D341Med (cell line): ENCODE results near the gene SMAD3.
"Not testable (repeated sequence)": the region's sequence is repeated elsewhere in the genome, so short reads cannot be mapped to it uniquely, and the experiment has no call there.

Experiments used
- DNase-seq: peaks from one replicate; pipeline ENCODE4 v3.0.0; 2012; ENCODE audit warnings: low spot score

The SMAD3 gene

DNA sequence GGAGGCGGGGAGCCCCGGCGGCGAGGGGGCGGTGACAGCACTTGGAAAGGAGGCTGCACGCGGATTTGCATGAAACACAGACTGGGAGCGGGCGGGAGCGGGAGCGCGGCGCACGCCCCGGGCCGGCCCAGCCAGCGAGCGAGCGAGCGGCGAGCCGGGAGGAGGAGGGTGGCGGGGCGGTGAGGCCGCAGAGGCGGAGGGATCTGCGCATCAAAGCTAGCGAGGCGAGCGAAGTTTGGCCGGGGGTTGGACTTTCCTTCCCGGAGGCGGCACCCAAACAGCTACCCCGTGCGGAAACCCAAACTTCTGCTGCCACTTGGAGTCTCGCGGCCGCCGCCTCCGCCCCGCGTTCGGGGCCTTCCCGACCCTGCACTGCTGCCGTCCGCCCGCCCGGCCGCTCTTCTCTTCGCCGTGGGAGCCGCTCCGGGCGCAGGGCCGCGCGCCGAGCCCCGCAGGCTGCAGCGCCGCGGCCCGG lies at the start of gene SMAD3:
Gene SMAD3, plus strand, starts transcription at position 72 of the 475 bp plus-strand sequence. CDS start 553 bp downstream, outside the sequence.
- peak; percentile 84 for DNase-seq

DNA sequence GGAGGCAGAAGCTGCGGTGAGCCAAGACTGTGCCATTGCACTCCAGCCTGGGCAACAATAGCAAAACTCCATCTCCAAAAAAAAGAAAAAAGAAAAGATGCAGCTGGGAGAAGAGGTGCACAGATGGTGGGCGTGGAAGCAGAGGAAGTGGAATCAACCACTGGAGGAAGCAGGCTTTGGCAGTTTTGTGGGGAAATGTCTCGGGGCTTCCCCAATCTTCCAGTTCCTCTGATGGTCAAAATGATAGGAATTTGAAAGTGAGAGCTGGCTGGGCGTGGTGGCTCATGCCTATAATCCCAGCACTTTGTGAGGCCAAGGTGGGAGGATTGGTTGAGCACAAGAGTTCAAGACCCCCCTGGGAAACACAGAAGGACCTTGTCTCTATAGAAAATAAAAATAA lies 48.1 kb upstream of the SMAD3 start:
- DNase-seq: no peak

DNA sequence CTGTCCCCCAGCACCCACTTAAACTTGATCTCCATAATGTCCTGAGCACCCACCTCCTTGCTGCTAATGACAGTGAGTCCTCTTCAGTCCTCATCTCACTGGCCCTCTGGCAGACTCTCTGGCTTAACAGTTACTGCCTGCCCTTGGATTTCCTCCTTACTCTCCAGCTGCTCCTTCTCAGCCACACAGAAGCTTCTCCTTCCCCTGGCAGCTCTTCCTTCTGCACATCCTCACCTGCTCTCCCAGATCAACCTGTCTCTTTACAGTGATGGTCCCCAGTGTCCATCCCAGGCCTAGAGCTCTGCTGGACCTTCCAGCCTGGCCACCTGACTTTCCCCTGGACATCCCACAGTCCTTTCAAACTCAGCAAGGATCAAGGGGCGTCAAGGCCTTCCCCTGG lies 47.4 kb upstream of the SMAD3 start:
- DNase-seq: no peak

DNA sequence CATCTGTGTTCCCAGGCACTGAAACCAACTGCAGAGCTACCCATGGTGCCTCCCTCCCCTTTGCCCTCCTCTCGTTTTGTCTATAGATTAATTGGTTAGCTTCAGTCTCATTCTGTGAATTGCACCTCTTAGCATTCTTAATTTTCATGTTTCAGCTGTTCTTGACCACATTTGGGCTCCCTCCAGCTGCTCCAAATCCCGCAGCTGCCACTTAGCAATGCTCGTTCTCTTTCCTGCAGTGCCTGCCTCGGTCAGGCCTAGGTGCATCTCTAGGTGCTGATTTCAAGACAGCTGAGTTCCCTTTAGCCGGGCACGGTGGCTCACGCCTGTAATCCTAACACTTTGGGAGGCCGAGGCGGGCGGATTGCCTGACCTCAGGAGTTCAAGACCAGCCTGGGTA lies 47.0 kb upstream of the SMAD3 start:
- DNase-seq: no peak

DNA sequence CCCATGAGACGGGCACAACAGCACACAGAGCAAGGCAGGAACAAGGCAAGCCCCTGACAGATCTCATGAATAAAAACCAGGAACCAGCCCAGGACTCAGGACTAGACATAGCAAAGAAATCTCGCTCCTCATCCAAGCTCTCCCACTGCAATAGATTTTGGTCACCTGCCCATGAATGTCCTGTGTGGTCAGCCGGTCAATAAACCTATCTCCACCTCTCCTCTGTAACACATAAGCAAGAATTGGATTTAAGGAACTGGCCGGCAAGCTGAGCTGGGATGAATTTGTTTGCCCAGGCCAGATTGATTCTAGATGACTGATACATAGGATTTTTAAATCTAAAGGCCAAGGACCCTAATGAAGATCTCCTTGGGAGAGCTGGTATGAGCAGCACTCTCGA lies 46.3 kb upstream of the SMAD3 start:
- no peak for DNase-seq

DNA sequence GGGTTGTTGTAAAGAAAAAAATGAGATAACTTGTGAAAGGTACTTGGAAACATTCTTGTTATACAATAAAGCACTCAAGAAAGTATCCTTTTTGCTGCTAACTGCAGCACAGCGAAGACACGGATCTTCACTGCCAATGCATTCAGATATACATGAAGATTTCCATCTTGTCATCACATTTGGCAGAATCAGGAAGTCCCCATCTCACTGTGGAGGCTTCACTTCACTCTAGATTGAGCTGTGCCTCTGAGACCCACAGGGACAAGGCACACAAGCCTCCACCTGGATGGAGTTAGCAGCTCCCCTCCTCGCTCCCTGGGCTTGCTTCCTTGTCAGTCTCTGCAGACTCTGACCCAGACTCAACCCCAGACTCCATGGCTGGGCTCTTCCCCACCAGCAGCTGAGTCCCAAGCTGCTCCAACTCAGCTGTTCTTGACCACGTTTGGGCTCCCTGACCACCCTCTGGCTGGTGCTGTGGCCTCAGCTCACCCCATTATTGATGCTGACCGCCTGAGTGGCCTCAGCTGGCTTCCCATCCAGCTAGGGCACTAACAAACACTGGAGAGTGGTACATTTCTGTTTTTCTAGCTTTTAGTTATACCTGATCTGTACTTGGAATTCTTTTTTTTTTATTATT lies 45.4 kb upstream of the SMAD3 start:
- DNase-seq: no peak

DNA sequence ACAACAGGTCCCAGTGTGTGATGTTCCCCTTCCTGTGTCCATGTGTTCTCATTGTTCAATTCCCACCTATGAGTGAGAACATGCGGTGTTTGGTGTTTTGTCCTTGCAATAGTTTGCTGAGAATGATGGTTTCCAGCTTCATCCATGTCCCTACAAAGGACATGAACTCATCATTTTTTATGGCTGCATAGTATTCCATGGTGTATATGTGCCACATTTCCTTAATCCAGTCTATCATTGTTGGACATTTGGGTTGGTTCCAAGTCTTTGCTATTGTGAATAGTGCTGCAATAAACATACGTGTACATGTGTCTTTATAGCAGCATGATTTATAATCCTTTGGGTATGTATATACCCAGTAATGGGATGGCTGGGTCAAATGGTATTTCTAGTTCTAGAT lies 44.7 kb upstream of the SMAD3 start:
- not testable (repeated sequence) for DNase-seq

DNA sequence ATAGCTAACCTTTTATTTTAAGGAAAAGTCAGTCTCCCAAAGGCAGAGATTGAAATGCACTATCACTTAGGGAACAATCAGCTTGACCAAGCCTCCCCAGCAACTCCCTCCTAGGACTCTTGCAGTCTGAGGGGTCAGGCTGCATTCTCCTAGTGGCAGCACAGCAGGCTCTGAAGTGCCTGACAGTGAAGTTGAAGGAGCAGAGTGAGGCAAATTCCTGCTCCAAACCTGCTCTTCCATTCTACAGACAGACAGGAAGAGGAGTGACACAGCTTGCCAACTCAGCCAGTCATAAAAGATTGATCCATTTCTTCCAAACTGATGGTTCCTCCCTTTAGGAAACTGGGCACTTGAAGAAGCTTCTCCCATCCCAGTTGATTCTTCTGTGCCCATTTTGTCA lies 43.9 kb upstream of the SMAD3 start:
- no peak for DNase-seq

DNA sequence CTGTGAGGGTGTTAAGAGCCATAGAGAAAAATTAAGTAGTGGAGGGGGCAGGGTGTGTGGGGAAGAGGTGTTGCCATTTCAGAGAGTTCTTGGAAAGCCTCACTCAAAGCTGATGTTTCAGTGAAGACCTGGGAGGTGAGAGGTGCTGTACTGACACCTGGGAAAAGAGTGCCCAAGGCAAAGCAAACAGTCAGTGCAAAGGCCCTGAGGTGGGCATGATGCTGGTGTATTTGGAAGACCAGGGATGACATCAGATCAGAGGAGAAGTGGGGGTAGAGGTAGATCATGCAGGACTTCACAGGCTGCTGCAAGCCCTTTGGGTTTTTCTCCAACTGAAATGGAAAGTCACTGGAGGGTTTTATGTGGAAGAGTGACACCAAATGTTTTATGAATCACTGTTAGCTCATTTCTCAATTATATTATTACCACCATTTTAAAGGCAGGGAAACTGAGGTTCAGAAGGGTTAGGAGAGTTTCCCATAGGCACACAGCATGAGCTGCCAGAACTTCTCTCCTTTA lies 42.8 kb upstream of the SMAD3 start:
- DNase-seq: no peak

DNA sequence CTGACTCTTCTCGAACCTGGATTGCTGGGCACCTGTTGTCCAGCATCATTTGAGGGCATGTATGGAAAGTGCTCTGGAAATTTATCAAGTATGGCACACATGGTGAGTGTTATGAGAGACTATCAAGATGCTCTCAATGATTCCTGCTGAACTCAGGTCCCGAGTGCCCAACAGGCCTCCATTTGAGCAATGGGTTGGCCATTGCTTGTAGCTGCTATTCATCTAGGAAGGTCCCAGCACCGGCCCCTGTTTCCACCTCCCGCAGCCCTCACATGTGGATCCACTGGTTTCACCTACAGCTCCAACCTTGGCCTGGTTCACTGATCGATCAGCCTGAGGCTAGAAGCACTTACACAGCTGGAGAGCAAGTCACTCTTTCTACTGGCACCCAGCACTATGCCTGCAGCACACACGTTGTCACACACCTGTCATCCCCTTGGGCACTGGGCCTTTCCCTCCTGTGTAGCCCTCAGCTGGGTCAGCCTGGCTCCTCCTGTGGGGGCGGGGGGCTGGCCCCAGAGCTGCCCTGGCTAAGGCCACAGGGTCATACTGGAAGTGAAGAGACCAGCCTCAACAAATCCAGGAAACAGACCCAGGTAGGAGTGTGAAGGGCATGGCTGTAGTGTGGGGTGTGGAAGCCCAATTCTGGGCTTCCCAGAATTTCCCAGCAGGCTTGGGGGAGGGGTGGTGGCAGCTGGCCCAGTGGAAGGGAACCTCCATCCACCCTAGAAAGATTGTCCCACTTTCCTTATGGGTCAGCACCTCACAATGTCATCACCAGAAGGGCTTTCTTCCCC lies 41.7 kb upstream of the SMAD3 start:
- no peak for DNase-seq

DNA sequence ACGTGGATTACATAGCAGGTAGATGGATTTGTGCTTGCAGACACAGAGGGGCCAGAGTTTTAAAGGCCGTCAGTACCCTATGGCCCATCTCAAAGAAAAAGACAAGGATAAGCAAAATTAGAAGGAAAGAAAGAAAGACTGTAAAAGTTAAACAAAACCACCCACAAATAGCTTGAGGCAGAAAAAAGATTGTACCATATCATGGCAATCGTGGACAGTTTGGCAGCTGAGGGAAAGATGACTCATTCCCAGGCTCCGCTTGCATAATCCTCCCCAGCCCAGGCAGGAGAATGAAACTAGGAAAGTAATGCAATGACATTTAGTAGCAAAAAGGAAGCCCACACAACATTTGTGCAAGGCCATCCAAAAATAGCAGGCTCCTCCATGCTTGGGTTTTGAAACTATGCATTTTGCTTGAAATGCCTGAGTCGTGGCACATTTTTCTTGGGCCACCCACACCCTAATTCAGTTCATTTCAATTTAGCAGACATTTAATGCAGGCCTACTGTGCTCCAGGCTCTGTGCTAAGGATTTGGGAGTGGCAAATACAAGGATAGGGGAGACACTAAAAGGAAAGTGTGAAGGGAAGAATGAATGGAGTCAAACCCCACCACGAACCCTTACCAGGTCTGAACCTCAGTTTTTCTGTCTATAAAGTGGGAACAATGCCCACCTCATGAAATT lies 40.9 kb upstream of the SMAD3 start:
- no peak for DNase-seq

DNA sequence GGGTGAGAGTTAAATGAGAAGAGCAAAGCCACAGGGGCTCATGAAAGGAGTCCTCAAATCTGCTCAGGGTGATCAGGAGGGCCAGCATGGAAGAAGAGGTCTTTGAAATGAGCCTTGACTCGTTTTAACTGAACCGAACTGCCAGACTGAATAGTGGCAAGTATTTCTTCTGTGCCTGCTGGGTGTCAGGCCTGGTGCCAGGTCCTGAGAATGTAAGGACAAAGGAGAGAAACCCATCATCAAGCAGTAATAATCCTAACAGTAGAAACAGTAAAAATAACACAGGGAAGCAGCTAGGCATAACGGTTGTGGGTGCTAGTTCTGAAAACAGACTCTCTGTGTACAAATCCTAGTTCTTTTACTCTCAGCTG lies 40.4 kb upstream of the SMAD3 start:
- DNase-seq: no peak

DNA sequence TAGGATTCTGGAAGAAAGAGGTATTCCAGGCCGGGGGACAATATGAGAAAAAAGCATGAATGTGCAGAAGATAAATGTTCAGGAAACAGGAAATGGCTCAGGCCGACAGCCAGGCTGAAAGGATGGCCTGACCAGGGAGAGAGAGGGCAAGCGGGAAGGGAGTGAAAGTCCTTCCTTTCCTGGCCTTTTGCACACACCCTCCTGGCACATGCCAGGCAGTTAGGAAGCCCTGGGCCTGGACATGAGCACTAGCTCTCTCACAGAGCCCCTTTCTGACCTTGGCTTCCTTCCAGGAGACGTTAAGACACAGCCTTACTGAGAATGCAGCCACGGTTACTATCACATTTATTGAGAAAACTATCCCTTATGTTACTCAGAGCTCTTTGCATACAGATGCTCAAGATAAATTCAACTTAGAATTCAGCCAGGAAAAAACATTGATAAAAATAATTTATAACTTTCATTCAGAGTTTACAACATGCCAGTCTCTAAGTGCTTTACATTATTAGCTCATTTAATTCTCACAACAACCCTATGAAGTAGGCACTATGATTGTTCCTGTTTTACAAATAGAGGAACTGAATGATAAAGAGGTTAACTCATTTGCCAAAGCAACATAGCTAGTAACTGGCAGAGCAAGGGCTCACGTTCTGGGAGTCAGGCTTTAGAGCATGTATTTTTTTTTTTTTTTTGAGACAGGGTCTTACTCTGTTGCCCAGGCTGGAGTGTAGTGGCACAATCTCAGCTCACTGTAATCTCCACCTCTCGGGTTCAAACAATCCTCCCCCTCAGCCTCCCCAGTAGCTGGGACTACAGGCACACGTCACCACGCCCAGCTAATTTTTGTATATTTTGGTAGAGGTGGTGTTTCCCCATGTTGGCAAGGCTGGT lies 39.4 kb upstream of the SMAD3 start:
- DNase-seq: no peak

DNA sequence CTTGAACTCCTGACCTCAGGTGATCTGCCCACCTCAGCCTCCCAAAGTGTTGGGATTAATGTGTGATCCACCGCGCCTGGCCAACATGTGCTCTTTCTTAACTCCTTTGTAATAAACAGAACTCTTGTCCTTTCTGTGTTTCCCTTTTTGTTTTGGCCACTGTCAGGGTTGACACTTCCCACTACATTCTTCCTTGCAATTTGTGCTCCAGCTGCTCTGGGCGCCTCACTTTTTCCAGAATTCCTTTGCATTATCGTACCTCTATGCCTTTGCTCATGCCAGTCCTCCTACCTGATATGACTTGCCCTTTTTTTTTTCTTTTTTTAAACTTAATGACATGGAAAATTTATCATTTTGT lies 38.8 kb upstream of the SMAD3 start:
- DNase-seq: no peak

DNA sequence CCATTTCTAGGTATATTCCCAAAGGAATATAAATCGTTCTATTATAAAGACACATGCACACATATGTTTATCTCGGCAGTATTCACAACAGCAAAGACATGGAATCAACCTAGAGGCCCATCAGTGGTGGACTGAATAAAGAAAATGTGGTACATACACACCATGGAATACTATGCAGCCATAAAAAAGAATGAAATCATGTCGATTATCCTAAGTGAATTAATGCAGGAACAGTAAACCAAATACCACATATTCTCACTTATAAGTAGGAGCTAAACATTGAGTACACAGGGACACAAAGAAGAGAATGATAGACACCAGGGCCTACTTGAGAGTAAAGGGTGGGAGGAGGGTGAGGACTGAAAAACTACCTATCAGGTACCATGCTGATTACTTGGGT lies 37.0 kb upstream of the SMAD3 start:
- DNase-seq: not testable (repeated sequence)

DNA sequence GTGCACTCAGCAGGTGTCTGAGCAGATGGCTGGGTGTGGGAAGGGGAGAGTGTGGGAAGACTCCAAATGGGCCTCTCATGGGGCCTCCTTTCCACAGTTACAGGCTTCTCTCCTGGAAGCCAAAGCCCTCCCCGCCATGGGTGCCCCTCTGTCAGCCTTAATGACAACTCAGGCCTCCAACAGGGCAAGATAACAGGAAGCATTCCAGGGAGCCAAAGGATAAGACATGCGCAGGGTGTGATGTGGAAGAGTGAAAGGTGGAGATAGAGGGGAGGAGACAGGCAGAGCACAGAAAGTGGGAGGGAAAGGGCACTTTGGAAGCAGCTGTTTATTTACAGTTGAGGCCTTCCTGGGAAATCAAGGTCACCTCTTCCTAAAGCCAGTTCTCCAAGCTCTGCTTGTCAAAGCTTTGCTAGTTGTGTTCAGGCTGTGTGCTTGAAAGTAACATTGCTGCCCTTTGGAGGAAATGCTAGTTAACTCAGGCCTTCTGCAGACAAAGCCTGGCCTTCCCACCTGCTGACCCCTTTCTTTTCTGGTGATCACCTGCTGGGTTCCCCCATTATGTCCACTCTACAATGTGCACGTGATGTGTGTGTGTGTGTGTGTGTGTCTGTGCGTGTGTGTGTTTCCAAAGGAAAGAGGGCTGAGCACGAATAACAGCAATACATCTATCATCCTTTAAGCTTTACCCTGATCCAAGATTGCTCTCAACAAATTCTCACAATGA lies 35.2 kb upstream of the SMAD3 start:
- no peak for DNase-seq

DNA sequence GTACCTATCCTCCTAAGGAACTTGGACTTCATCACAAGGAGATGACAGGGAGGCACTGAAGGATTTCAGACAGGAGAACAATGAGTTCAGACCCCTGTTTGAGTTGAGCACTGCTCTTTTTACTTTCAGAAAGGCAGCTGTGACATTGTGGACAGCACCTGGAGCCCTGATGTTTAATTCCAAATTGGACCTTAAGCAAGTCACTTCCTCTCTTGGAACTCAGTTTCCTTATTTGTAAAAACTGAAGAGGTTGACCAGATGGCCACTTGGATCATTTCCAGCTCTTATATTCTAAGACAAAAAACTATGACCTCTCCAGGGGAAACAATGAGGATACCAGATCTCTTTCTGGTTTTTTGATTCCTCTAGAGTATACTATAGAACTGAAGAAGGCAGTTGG lies 34.1 kb upstream of the SMAD3 start:
- no peak for DNase-seq

DNA sequence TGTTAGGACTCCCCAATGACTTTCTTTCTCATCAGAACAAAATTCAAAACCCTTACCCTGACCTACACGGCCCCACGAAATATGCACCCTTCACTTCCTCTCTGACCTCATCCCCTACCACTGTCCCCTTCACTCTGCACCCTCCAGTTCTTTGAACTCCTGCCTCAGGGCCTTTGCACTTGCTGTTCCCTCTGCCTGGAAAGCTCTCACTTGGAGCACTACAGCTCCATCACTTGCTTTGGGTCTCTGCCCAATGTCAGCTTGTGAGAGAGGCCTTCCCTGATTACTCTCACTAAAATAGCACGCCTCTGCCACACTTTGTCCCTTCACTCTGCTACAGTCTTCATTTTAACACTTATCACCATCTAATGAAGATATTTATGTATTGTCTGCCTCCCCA lies 32.8 kb upstream of the SMAD3 start:
- no peak for DNase-seq

DNA sequence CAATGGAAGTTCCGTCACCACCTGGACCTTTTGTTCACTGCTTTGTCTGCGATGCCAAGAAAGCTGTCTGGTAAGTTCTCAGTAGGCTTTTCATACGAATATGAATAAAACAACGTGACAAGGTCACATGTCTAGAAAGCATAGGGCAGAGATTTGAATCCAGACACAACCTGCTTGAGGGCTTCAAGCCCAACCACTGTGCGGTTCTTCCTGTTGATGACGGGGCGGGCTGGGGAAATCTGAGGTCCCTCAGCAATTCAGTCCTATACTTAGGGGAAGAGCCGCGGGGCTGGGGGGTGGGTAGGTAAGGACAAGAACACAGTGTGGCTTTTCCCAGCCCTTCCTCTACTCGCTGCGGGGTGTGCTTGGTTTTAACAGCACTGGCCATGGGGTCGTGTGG lies 32.4 kb upstream of the SMAD3 start:
- no peak for DNase-seq

DNA sequence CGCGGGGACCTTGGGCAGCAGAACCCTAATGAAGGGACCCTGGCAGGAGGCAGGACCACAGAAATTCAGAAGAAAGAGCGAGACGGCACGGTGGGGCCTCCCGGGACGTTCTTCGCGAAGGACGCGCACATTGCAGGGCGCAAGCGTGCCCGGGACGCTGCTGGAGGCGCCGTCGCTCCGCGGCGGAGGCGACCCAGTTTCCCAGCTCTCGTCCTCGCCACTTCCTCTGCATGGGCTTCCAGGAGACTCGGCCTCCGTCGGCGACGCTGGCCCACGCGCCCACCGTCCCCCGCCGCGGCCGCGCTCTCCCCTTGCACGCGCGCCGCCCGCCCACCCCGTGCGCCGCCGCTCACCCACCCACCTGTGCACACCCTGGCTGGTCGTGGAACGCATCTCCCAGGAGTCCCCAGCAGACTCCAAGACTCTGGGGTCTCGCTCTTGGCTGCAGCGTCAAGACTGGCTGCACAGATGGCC lies 31.8 kb upstream of the SMAD3 start:
- DNase-seq: no peak

DNA sequence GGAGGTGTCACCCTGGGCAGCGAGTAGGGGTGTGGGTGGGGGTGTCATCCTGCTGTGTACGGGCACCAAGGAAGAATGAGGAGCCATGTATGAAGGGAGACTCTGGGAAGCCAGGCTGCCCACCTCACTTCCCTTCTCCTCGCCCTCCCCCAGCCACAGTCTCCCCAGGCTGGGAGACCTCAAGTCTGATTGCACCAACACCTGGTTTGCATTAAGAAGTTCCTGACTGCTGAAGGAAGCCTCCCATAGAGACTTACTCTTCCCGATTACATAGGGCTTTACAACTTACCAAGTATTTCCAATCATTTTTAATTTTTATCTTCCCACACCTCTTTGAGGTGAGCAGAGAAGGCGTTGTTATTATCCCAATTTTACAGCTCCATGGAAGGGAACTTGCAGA lies 29.5 kb upstream of the SMAD3 start:
- DNase-seq: no peak
